Gastroesophageal sphincter (tissue), 4 donors: ENCODE measurements around the gene RNF213. TPM values are rescaled to one million over a fixed set of nuclear protein-coding genes. Genes with fewer than 3 reads are reported as not detected.
"Not testable (repeated sequence)": the region's sequence is repeated elsewhere in the genome, so short reads cannot be mapped to it uniquely, and the experiment has no call there.

ENCODE experiments used
- ATAC-seq: fragments of 150-250 bp; one replicate; pipeline ENCODE4 v1.9.1; 2016; ENCODE audit warnings: mild to moderate bottlenecking, moderate library complexity
- H3K27ac ChIP-seq, 4 donors: fragments of 200-600 bp; sonication (generic) in 3 of 4; 1 replicate in 3 of 4; 2 replicates in 1 of 4; pipeline ENCODE4 v1.5.1; 2016 to 2019
- H3K27me3 ChIP-seq: fragments of 200-600 bp; sonication (generic); one replicate; pipeline ENCODE4 v1.5.1; 2019
- H3K36me3 ChIP-seq, 2 donors: fragments of 200-600 bp; sonication (generic); one replicate each; pipeline ENCODE4 v1.5.1; 2019; ENCODE audit warnings: control low read depth in 1 of 2
- H3K4me1 ChIP-seq, 3 donors: fragments of 200-600 bp; sonication (generic); 1 replicate in 2 of 3; 2 replicates in 1 of 3; pipeline ENCODE4 v1.5.1; 2016 to 2019; ENCODE audit warnings: control low read depth in 2 of 3
- H3K4me3 ChIP-seq, 2 donors: fragments of 200-600 bp; sonication (generic); one replicate each; pipeline ENCODE4 v1.5.1; 2019; ENCODE audit warnings: mild to moderate bottlenecking in 1 of 2, moderate library complexity in 1 of 2
- H3K9me3 ChIP-seq, 3 donors: fragments of 200-600 bp; sonication (generic); one replicate each; pipeline ENCODE4 v1.5.1; 2017 to 2019; ENCODE audit warnings: control low read depth in 2 of 3
- CTCF ChIP-seq, 4 experiments: fragments of 200-600 bp in 2 of 4; fragments of 450-650 bp in 2 of 4; sonication (generic) in 1 of 4; IDR thresholded peaks; one replicate each; pipeline ENCODE4 v1.5.1; 2017 to 2019; ENCODE audit warnings: antibody characterized with exemption in 4 of 4, mild to moderate bottlenecking in 2 of 4, moderate library complexity in 2 of 4
- EP300 ChIP-seq: sonication (generic); formaldehyde crosslinking; IDR thresholded peaks from one replicate; pipeline ENCODE4 v1.6.1; 2017; ENCODE audit warnings: antibody characterized with exemption, mild to moderate bottlenecking
- POLR2A ChIP-seq, 2 donors: fragments of 450-650 bp; IDR thresholded peaks; one replicate each; pipeline ENCODE4 v1.6.1; 2017; ENCODE audit warnings: antibody characterized with exemption in 2 of 2, mild to moderate bottlenecking in 2 of 2, moderate library complexity in 1 of 2
- POLR2AphosphoS5 ChIP-seq: sonication (generic); formaldehyde crosslinking; IDR thresholded peaks from one replicate; pipeline ENCODE4 v1.6.1; 2017; ENCODE audit warnings: antibody characterized with exemption
- WGBS, 2 donors: methylation state at CpG; one replicate each; pipeline ENCODE4 v1.1.5; 2018; ENCODE audit warnings: low coverage in 1 of 2; 5-methylcytosine and 5-hydroxymethylcytosine counted together
- total RNA-seq, 4 donors: library from RNA; depleted of rRNA; stranded (reverse); fragments of >200 nt; gene quantifications; one replicate each; pipeline ENCODE4 v1.1.0, GENCODE V29; 2016

RNF213 gene
- total RNA-seq, 4 donors from 2014 or later: 59.2 to 87.6 (median 67.8) TPM

GRCh38 chr17:80254396-80255251 lies 6.0 kb upstream of the RNF213 start:
- Histone ChIP-seq H3K27ac (peak overlapping the region in 3 of 4 donors; percentile 54 to 70 (median 65)), H3K9me3 (no peaks in the 10 kb centered on the region), H3K27me3 (no peaks in the 10 kb centered on the region), H3K4me3 (no peak overlapping the region), H3K4me1 (peaks cover 0 to 18% (median 4%) of the 10 kb centered on the region in 3 donors), H3K36me3 (peaks cover 0 to 41% of the 10 kb centered on the region in 2 donors)
- peak; percentile 93 for TF ChIP-seq POLR2AphosphoS5
- no peak for TF ChIP-seq CTCF (IDR thresholded peaks at IDR 0.05)
- peak; percentile 28 for ATAC-seq
- 54 to 74% methylated on average over 8 to 9 of the region's 13 CpGs for WGBS, 2 donors

GRCh38 chr17:80256034-80256350 lies 4.7 kb upstream of the RNF213 start:
- WGBS, 2 donors: 93 to 100% methylated on average over 2 to 4 of the region's 5 CpGs
- Histone ChIP-seq H3K4me1 (peaks cover 0 to 22% (median 4%) of the 10 kb centered on the region in 3 donors), H3K4me3 (no peak overlapping the region), H3K27ac (peak overlapping the region in 1 of 4 donors; percentile 26), H3K9me3 (no peaks in the 10 kb centered on the region), H3K27me3 (no peaks in the 10 kb centered on the region), H3K36me3 (peaks cover 0 to 30% of the 10 kb centered on the region in 2 donors)
- ATAC-seq: no peak
- no peak for TF ChIP-seq POLR2AphosphoS5
- no peak for TF ChIP-seq CTCF (IDR thresholded peaks at IDR 0.05)
- no peak for TF ChIP-seq POLR2A (IDR thresholded peaks at IDR 0.05)
- no peak for TF ChIP-seq EP300

- Histone ChIP-seq H3K27ac (peak overlapping the region in 1 of 4 donors; percentile 27), H3K9me3 (no peaks in the 10 kb centered on the region), H3K4me1 (peaks cover 2 to 36% (median 16%) of the 10 kb centered on the region in 3 donors), H3K36me3 (peaks cover 0 to 13% of the 10 kb centered on the region in 2 donors), H3K27me3 (no peaks in the 10 kb centered on the region), H3K4me3 (no peak overlapping the region)
- TF ChIP-seq CTCF (IDR thresholded peaks at IDR 0.05): no peak
- TF ChIP-seq EP300: no peak
- TF ChIP-seq POLR2AphosphoS5: no peak
- TF ChIP-seq POLR2A (IDR thresholded peaks at IDR 0.05): no peak
- 73 to 76% methylated on average over 11 of the region's 14 CpGs for WGBS, 2 donors
- no peak for ATAC-seq
These were observed 2.9 kb upstream of the RNF213 start for GRCh38 chr17:80257716-80258213.

GRCh38 chr17:80258296-80258695 lies 2.4 kb upstream of the RNF213 start:
- peaks cover 2 to 41% (median 21%) of the 10 kb centered on the region in 3 donors for H3K4me1 ChIP-seq
- not testable (repeated sequence) for ATAC-seq

GRCh38 chr17:80259457-80260068 lies 1.1 kb upstream of the RNF213 start:
- Histone ChIP-seq H3K4me1 (peaks cover 2 to 49% (median 27%) of the 10 kb centered on the region in 3 donors), H3K27me3 (no peaks in the 10 kb centered on the region)
- 35 to 60% methylated on average over 4 to 6 of the region's 18 CpGs for WGBS, 2 donors

More at GRCh38 chr17:80258296-80258695, 2.4 kb upstream of the RNF213 start:
- H3K27me3 ChIP-seq, H3K9me3 ChIP-seq, H3K4me3 ChIP-seq, H3K27ac ChIP-seq, H3K36me3 ChIP-seq: not testable (repeated sequence)
- WGBS, 2 donors: 86 to 94% methylated on average over 2 of the region's 2 CpGs

More at GRCh38 chr17:80259457-80260068, 1.1 kb upstream of the RNF213 start:
- Histone ChIP-seq H3K9me3 (no peaks in the 10 kb centered on the region), H3K4me3 (peak overlapping the region; percentile 63 to 78), H3K36me3 (peaks cover 0 to 10% of the 10 kb centered on the region in 2 donors), H3K27ac (peak overlapping the region; percentile 84 to 97 (median 94))
- ATAC-seq: no peak
- TF ChIP-seq POLR2AphosphoS5 (no peak), EP300 (no peak), CTCF (IDR thresholded peaks at IDR 0.05) (no peak), POLR2A (IDR thresholded peaks at IDR 0.05) (no peak)
